SU-DHL-6 (cell line): ENCODE data around the gene INKA2.

Experiments
- H2AFZ ChIP-seq: fragments of 200-600 bp; sonication (generic); 2 replicates; pipeline ENCODE4 v1.6.1; 2014; ENCODE audit warnings: low read depth, mild to moderate bottlenecking, moderate library complexity, mixed read lengths, antibody characterized with exemption, low read length; ENCODE audit not compliant: severe bottlenecking
- H3F3A ChIP-seq: fragments of 200-600 bp; shearing (Covaris generic); 2 replicates; pipeline ENCODE4 v1.6.0; 2016; ENCODE audit warnings: antibody characterized with exemption, mild to moderate bottlenecking; ENCODE audit not compliant: insufficient read depth
- H3K27ac ChIP-seq: fragments of 200-600 bp; sonication (generic); 2 replicates; pipeline ENCODE4 v1.5.1; 2016; ENCODE audit warnings: low read depth, mild to moderate bottlenecking, low read length, moderate library complexity, mixed read lengths
- H3K27me3 ChIP-seq: fragments of 200-600 bp; sonication (generic), shearing (Covaris generic); 2 replicates; pipeline ENCODE4 v1.6.0; 2014; ENCODE audit warnings: mild to moderate bottlenecking, low read length
- H3K36me3 ChIP-seq: fragments of 200-600 bp; sonication (generic); 2 replicates; pipeline ENCODE4 v1.6.1; 2014; ENCODE audit warnings: mild to moderate bottlenecking, low read length, mixed read lengths
- H3K4me2 ChIP-seq: fragments of 300-600, 200-600 bp; shearing (Covaris generic), sonication (generic); 2 replicates; pipeline ENCODE4 v1.6.0; 2014; ENCODE audit warnings: low read length, low read depth, mild to moderate bottlenecking; ENCODE audit not compliant: poor library complexity, severe bottlenecking
- H3K4me3 ChIP-seq: fragments of 200-600 bp; sonication (generic); 2 replicates; pipeline ENCODE4 v1.5.1; 2014; ENCODE audit warnings: antibody characterized with exemption, low read length, mild to moderate bottlenecking, mixed read lengths; ENCODE audit not compliant: insufficient read depth, poor library complexity, severe bottlenecking
- H3K79me2 ChIP-seq: fragments of 200-600 bp; sonication (generic); 2 replicates; pipeline ENCODE4 v1.6.1; 2014; ENCODE audit warnings: mild to moderate bottlenecking, low read length, moderate library complexity; ENCODE audit not compliant: insufficient read depth
- H3K9ac ChIP-seq: fragments of 200-600 bp; sonication (generic); 2 replicates; pipeline ENCODE4 v1.7.0; 2014; ENCODE audit warnings: mild to moderate bottlenecking, low read length
- H3K9me2 ChIP-seq: fragments of 200-600 bp; sonication (generic); replicated peaks from 2 replicates; pipeline ENCODE4 v1.6.1; 2014; ENCODE audit warnings: low read length; ENCODE audit not compliant: insufficient read depth
- H3K9me3 ChIP-seq: fragments of 200-600 bp; sonication (generic); 2 replicates; pipeline ENCODE4 v1.6.1; 2014; ENCODE audit warnings: low read length, mixed read lengths; ENCODE audit not compliant: insufficient read depth
- H4K20me1 ChIP-seq: fragments of 200-600 bp; sonication (generic); 2 replicates; pipeline ENCODE4 v1.6.1; 2014; ENCODE audit warnings: low read depth, mild to moderate bottlenecking, antibody characterized with exemption, low read length, moderate library complexity, mixed read lengths
- CTCF ChIP-seq: fragments of 200-600 bp; sonication (generic); IDR thresholded peaks from one replicate; pipeline ENCODE4 v1.5.1; 2017; ENCODE audit warnings: antibody characterized with exemption, mild to moderate bottlenecking, low read length, moderate library complexity; ENCODE audit not compliant: insufficient read depth, poor library complexity, severe bottlenecking
- EZH2phosphoT487 ChIP-seq: fragments of 200-600 bp; sonication (generic), shearing (Covaris generic); conservative IDR thresholded peaks from 2 replicates; pipeline ENCODE4 v1.6.1; 2018; ENCODE audit warnings: mild to moderate bottlenecking, antibody characterized with exemption, low read length, moderate library complexity, mixed read lengths

Gene INKA2

GRCh38 chr1:111723871-111724270 lies 15.3 kb downstream of the INKA2 start:
- no peak overlapping the region for H2AFZ ChIP-seq
- H3F3A ChIP-seq = no peaks in the 10 kb centered on the region
- TF ChIP-seq EZH2phosphoT487 (no peak), CTCF (no peak)
- H3K9me3 ChIP-seq = no peaks in the 10 kb centered on the region
- no peaks in the 10 kb centered on the region for H4K20me1 ChIP-seq
- no peak overlapping the region for H3K27ac ChIP-seq
- H3K27me3 ChIP-seq = no peaks in the 10 kb centered on the region
- no peaks in the 10 kb centered on the region for H3K79me2 ChIP-seq
- H3K4me3 ChIP-seq = no peak overlapping the region
- no peak overlapping the region for H3K9ac ChIP-seq
- H3K36me3 ChIP-seq = no peaks in the 10 kb centered on the region
- no peaks in the 10 kb centered on the region for H3K9me2 ChIP-seq
- peak overlapping the region; percentile 18 for H3K4me2 ChIP-seq

GRCh38 chr1:111723091-111723806 lies 15.9 kb downstream of the INKA2 start:
- Histone ChIP-seq H4K20me1 (no peaks in the 10 kb centered on the region), H3K4me3 (no peak overlapping the region), H3K9me3 (no peaks in the 10 kb centered on the region), H3K27ac (no peak overlapping the region), H3K27me3 (no peaks in the 10 kb centered on the region), H2AFZ (no peak overlapping the region), H3K79me2 (no peaks in the 10 kb centered on the region), H3F3A (no peaks in the 10 kb centered on the region), H3K9me2 (no peaks in the 10 kb centered on the region), H3K36me3 (no peaks in the 10 kb centered on the region), H3K9ac (no peak overlapping the region), H3K4me2 (peak overlapping the region; percentile 18)
- TF ChIP-seq EZH2phosphoT487 (no peak), CTCF (no peak)

GRCh38 chr1:111720977-111721786 lies 18.0 kb downstream of the INKA2 start:
- no peak overlapping the region for H2AFZ ChIP-seq
- no peaks in the 10 kb centered on the region for H3K9me3 ChIP-seq
- no peaks in the 10 kb centered on the region for H3F3A ChIP-seq
- no peak overlapping the region for H3K27ac ChIP-seq
- TF ChIP-seq EZH2phosphoT487 (no peak), CTCF (no peak)
- no peak overlapping the region for H3K4me2 ChIP-seq
- no peaks in the 10 kb centered on the region for H3K27me3 ChIP-seq
- H3K79me2 ChIP-seq = no peaks in the 10 kb centered on the region
- H3K9ac ChIP-seq = no peak overlapping the region
- H3K36me3 ChIP-seq = no peaks in the 10 kb centered on the region
- no peaks in the 10 kb centered on the region for H3K9me2 ChIP-seq
- no peak overlapping the region for H3K4me3 ChIP-seq
- no peaks in the 10 kb centered on the region for H4K20me1 ChIP-seq
